Measurements from ENCODE around the gene KIRREL3.

Gene KIRREL3

GRCh38 chr11:126485986-126486635 lies 514.5 kb downstream of the KIRREL3 start:
- TF ChIP-seq CTCF (IDR thresholded peaks at IDR 0.05; ENCODE audit: extremely low read depth, insufficient read depth, missing control alignments) = no peak
- DNase-seq (ENCODE audit: low spot score) = no peak
- in situ Hi-C loops (cut with MboI; ENCODE audit: low pct_unique_long_range_greater_than_20kb, low sequenced_read_pairs, unreplicated experiment) = no loop called here

GRCh38 chr11:126485021-126485792 lies 515.4 kb downstream of the KIRREL3 start:
- DNase-seq (ENCODE audit: low spot score) = no peak
- in situ Hi-C loops (cut with MboI; ENCODE audit: low pct_unique_long_range_greater_than_20kb, low sequenced_read_pairs, unreplicated experiment) = no loop called here
- TF ChIP-seq CTCF (IDR thresholded peaks at IDR 0.05; ENCODE audit: extremely low read depth, insufficient read depth, missing control alignments) = no peak

- in situ Hi-C loops (cut with MboI; ENCODE audit: low pct_unique_long_range_greater_than_20kb, low sequenced_read_pairs, unreplicated experiment) = no loop called here
- TF ChIP-seq CTCF (IDR thresholded peaks at IDR 0.05; ENCODE audit: extremely low read depth, insufficient read depth, missing control alignments) = no peak
- DNase-seq (ENCODE audit: low spot score) = no peak
Measured at GRCh38 chr11:126484266-126484665, 516.3 kb downstream of the KIRREL3 start.

- no peak for TF ChIP-seq CTCF (IDR thresholded peaks at IDR 0.05; ENCODE audit: extremely low read depth, insufficient read depth, missing control alignments)
- in situ Hi-C loops (cut with MboI; ENCODE audit: low pct_unique_long_range_greater_than_20kb, low sequenced_read_pairs, unreplicated experiment) = no loop called here
- no peak for DNase-seq (ENCODE audit: low spot score)
Measured at GRCh38 chr11:126483621-126484195, 516.9 kb downstream of the KIRREL3 start.

- TF ChIP-seq CTCF (IDR thresholded peaks at IDR 0.05; ENCODE audit: extremely low read depth, insufficient read depth, missing control alignments) = no peak
- in situ Hi-C loops (cut with MboI; ENCODE audit: low pct_unique_long_range_greater_than_20kb, low sequenced_read_pairs, unreplicated experiment) = no loop called here
- DNase-seq (ENCODE audit: low spot score) = no peak
Measured at GRCh38 chr11:126482586-126483108, 517.9 kb downstream of the KIRREL3 start.

- in situ Hi-C loops (cut with MboI; ENCODE audit: low pct_unique_long_range_greater_than_20kb, low sequenced_read_pairs, unreplicated experiment) = no loop called here
- no peak for DNase-seq (ENCODE audit: low spot score)
- TF ChIP-seq CTCF (IDR thresholded peaks at IDR 0.05; ENCODE audit: extremely low read depth, insufficient read depth, missing control alignments) = no peak
Measured at GRCh38 chr11:126481303-126481680, 519.3 kb downstream of the KIRREL3 start.

All from GM13977 (cell line).